SK-N-MC (cell line): ENCODE results near the gene DAB1.

Experiments
- DNase-seq: peaks from one replicate; pipeline ENCODE4 v3.0.0-alpha.2; 2011; ENCODE audit warnings: low read depth, low spot score
- H3K27ac ChIP-seq: fragments of 200-600 bp; sonication (generic); 2 replicates; pipeline ENCODE4 v1.5.1; 2016; ENCODE audit warnings: mixed run types
- H3K36me3 ChIP-seq: fragments of 200-600 bp; sonication (generic); 2 replicates; pipeline ENCODE4 v1.6.1; 2017; ENCODE audit warnings: antibody characterized with exemption, low read length, mixed read lengths; ENCODE audit not compliant: insufficient read depth
- H3K4me3 ChIP-seq: fragments of 200-600 bp; sonication (generic); 2 replicates; pipeline ENCODE4 v1.5.1; 2016
- H3K9ac ChIP-seq: fragments of 200-600 bp; sonication (generic); 2 replicates; pipeline ENCODE4 v1.8.0; 2017; ENCODE audit warnings: mixed run types, mixed read lengths; ENCODE audit not compliant: insufficient read length
- H3K9me3 ChIP-seq: fragments of 200-600 bp; sonication (generic); 2 replicates; pipeline ENCODE4 v1.6.1; 2017; ENCODE audit warnings: low read depth, mild to moderate bottlenecking, antibody characterized with exemption, low read length, moderate library complexity, mixed read lengths
- EZH2 ChIP-seq: fragments of 200-600 bp; sonication (generic); IDR thresholded peaks from one replicate; pipeline ENCODE4 v1.6.1; 2017; ENCODE audit warnings: antibody characterized with exemption
- FOXP2 ChIP-seq: optimal IDR thresholded peaks from 2 replicates; pipeline ENCODE3; 2011; ENCODE audit warnings: mild to moderate bottlenecking, moderate library complexity; ENCODE audit not compliant: insufficient read depth; ENCODE audit errors: extremely low read length, control extremely low read depth
- POLR2AphosphoS5 ChIP-seq: IDR thresholded peaks from 2 replicates; pipeline ENCODE4 v1.6.1; 2012; ENCODE audit warnings: mild to moderate bottlenecking, low read depth, low read length, borderline replicate concordance

DAB1 gene

DNA sequence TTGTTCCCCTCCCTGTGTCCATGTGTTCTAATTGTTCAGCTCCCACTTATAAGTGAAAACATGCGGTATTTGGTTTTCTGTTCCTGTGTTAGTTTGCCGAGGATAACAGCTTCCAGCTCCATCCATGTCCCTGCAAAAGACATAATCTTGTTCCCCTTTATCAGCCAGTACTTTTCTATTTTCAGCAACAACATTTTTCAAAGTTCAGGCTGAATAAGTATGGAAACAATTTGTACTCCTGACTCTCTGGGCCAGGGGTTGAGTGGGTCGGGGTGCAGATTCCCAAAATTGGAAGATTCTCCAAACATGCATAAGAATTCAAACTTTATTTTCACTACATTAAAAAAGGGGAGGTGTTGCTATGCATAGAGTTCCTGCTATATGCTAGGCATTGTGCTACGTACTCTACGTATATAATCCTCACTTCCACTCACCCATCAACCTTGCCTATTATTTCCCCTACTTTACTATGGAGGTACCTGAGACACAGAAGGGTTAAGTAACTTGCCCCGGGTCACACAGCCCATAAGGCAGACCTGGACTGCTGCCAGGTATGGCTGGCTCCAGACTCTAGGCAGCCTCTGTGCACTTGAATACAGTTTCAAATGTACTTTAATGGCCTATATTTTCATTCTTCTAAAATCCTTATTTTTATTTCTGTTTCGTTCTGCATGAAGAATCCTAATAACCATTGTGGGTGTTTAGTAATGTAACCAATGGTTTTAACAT is 341.0 kb downstream of the DAB1 start:
- Histone ChIP-seq H3K9me3 (no peaks in the 10 kb centered on the region), H3K9ac (no peak overlapping the region), H3K36me3 (no peaks in the 10 kb centered on the region), H3K27ac (no peak overlapping the region), H3K4me3 (no peak overlapping the region)
- no peak for DNase-seq
- TF ChIP-seq EZH2 (no peak), POLR2AphosphoS5 (no peak), FOXP2 (no peak)

DNA sequence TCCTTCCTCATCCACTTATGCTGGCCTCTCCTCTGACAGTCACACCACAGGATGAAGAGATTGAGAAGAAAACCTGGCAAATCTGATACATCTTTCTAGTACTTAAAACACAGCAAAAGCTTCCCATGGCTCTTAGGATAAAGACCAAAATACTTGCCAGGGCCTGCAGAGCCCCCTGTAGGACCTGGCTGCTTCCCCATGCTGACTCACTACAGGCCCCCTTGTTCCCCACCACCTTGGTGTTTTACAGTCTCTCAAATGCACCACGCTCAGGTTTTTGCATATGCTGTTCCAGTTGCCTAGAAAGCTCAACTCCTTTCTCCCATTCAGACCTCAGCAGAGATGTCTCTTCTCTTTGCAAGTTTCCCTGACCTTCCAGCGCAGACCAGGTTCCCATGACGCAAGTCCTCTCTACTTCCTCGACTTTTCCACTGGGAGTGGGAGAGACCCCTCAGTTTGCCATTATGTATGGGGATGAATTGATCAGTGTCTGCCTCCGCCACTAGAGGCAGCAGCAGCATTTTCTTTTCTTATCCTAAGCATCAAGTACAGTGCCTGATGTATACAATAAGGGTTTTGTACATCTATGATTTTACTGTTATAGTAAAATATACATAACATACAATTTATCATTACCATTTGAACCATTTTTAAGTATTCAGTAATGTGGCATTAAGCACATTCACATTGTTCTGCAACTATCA is 344.3 kb downstream of the DAB1 start:
- Histone ChIP-seq H3K9me3 (no peaks in the 10 kb centered on the region), H3K9ac (no peak overlapping the region), H3K4me3 (no peak overlapping the region), H3K27ac (no peak overlapping the region), H3K36me3 (no peaks in the 10 kb centered on the region)
- no peak for DNase-seq
- TF ChIP-seq EZH2: no peak
- TF ChIP-seq POLR2AphosphoS5: no peak
- no peak for TF ChIP-seq FOXP2

DNA sequence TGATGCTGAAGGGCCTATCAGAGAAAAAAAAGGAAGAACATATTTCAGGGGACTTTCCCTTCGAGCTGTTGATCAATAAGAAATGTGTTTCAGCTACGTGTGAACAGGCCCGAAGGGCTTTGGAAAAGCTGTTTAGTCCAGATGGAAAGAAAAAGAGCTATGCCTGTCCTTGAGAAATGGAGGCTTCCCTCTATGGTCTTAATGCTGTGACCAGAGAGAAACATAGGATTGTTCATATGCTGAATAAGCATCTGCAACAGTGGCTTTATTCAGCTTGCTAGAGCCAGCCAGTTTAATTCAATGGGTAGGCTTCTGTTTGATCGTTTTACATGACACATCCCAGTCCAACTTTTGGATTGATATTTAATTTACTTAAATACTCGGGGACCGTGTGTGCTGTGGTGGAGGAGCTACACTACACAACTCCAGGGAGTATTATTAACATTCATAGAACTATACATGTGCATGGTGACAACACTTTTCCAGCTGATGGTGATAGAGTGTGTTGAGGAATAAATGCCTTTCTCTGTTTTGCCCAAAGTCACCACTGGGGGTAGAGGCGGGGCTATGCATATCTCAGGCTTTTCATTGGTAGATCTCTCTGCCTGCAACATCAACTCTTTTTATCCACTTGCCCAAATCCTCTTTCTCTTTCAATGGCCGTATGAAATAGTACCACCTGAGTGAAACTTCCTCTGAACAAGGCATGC is 351.3 kb downstream of the DAB1 start:
- Histone ChIP-seq H3K9ac (no peak overlapping the region), H3K9me3 (no peaks in the 10 kb centered on the region), H3K36me3 (no peaks in the 10 kb centered on the region), H3K27ac (no peak overlapping the region), H3K4me3 (no peak overlapping the region)
- no peak for DNase-seq
- TF ChIP-seq FOXP2 (no peak), EZH2 (no peak), POLR2AphosphoS5 (no peak)

DNA sequence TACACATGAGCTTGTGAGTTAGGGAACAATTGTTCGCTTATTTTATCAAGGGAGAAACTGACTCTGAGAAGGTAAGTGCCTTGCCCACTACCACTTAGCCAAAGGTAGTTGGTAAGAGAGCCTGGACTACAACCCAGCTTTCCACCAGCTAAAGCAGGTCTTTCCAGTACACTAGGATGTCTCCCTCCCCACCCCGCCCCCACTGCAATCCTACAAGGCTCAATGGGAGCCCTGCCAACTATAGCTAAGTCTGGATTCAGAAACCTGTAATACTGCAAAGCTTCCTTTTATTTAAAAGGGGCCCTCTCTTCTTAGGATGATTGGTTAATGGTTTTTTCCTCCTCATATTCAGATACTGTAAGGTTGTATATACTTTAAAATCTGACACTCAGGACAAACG is 356.0 kb downstream of the DAB1 start:
- DNase-seq: no peak
- no peak overlapping the region for H3K9ac ChIP-seq
- H3K4me3 ChIP-seq: no peak overlapping the region
- no peak overlapping the region for H3K27ac ChIP-seq
- no peaks in the 10 kb centered on the region for H3K36me3 ChIP-seq
- no peaks in the 10 kb centered on the region for H3K9me3 ChIP-seq
- TF ChIP-seq FOXP2 (no peak), POLR2AphosphoS5 (no peak), EZH2 (no peak)

DNA sequence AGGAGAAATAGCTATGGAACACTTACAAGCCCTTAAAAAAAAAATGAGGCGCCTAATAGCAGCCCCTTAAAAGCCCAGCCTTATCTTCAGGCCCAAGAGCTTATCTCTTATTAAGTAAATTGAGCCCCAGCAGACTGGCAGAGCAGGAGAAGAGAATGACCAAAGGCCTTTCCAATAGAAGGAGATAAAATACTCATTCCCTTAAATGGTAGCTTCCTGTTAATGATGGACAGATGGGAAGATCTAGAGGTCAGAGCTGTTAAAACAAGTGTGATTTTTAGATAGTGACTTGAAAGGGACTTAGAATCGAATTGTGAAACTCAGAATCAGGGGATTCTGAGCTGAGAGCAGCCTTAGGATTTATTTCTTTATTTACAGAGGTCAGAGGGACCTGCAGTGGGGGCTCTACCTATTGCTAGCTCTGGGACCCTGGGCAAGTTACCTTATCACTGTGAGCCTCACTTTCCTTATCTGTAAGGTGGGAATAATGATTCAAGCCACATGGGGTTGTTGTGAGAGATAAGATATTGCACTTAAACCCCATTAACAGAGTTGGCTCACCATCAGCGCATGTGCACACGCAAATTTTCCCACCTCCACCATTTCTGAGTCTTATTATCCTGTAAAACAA is 356.8 kb downstream of the DAB1 start:
- Histone ChIP-seq H3K27ac (no peak overlapping the region), H3K9me3 (no peaks in the 10 kb centered on the region), H3K9ac (no peak overlapping the region), H3K4me3 (no peak overlapping the region), H3K36me3 (no peaks in the 10 kb centered on the region)
- TF ChIP-seq FOXP2 (no peak), POLR2AphosphoS5 (no peak), EZH2 (no peak)
- no peak for DNase-seq

DNA sequence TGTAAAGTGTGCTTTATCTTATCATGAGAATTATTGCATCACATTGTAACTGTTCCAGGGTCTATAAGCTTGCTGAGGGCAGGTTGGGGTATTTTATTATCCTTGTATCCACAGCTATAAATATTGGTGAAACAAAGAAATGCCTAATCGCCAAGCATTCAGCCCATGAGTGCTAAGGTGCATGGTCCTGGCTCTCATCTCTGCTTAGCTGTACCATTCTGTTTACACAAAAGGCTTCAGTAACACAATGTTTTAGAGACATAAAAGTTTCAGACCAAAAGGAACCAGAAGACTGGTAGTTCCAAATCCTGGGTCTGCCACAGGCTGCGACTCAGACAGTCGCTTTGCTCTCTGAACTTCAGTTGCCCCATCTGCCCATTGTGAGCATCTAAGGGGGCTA is 358.4 kb downstream of the DAB1 start:
- Histone ChIP-seq H3K27ac (no peak overlapping the region), H3K9me3 (no peaks in the 10 kb centered on the region), H3K36me3 (no peaks in the 10 kb centered on the region), H3K9ac (no peak overlapping the region), H3K4me3 (no peak overlapping the region)
- TF ChIP-seq FOXP2 (no peak), EZH2 (no peak)
- no peak for DNase-seq

DNA sequence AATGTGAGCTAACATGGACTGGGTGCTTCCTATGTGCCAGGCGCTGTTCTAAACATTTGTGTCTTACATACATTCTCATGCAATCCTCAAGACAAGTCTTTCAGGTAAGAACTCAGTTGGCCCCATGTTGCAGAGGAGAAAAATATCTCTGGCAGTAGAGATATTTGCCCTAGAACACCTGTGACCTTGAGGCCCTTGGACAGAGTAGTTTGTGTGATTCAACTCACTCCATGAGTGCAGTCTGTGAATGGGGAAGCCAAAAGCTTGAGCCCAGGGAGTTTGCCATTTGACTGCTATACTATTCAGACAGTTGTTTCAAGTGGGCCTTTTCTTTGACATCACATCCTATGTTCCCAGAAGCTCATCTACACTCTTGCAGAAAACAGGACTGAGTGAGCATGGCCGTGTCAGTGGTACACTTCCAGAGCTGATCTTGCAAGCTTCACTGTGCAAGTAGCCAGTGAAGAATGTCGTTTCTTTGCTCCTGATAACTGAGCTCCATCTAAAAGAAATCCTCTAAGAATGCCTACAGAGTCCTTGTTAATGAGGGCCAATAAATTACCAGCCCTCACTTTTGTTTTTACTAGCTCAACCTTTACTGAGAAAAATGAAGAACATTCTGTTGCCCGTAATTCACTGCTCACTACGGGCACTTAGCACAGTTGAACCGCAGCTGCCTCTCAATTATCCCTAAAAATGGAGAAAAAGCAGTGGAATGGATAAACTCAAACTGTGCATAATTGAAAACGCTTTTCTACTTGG is 359.3 kb downstream of the DAB1 start:
- H3K9ac ChIP-seq: no peak overlapping the region
- no peak for TF ChIP-seq FOXP2
- TF ChIP-seq EZH2: no peak
- no peak for TF ChIP-seq POLR2AphosphoS5
- H3K27ac ChIP-seq: no peak overlapping the region

More for the DNA sequence above, 359.3 kb downstream of the DAB1 start:
- DNase-seq: no peak
- Histone ChIP-seq H3K9me3 (no peaks in the 10 kb centered on the region), H3K4me3 (no peak overlapping the region), H3K36me3 (no peaks in the 10 kb centered on the region)
